ENCODE measurements around the gene SKP2. TPM values are rescaled to one million over a fixed set of nuclear protein-coding genes. Genes with fewer than 3 reads are reported as not detected.

SKP2 gene
- total RNA-seq, 2 donors from 2014 or later: 32.8 to 53.0 TPM

DNA sequence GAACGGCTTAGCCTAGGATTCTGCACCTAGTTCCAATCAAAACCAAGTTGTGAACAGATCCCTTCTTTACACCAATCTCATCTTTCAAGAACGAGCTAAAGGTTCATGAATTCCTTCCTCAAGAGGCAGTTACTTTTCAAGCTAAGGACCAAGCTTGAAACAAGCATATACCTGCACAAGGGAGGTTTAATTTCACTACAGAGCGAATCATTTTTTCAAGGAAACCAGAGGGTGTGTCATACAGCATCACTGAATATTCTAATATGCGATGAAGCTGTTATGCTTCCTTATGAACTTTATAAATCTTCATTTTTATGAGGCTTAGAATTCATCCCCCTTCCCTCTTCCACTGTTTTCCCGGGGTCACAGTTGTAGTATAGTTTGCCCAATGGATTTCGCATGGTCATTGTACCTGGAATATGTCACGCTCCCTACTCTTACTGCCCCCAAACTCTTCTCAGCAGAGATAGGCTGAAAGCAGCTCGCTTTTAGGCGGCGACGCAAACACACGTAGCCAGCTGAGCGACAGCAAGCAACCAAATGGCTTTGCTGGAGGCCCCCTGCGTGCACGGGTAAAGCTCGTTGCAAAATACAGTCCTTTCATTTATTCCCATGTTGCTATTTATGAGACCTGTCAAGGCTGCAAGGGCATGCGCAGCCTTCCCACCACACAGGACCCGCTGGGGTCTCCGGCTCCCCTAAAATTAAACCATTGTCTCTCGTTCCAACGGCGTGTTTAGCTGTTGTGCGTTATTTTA is 1.1 kb upstream of the SKP2 start:
- Mint-ChIP-seq H3K4me1 (peaks cover 18% of the 10 kb centered on the region), H3K27me3 (no peaks in the 10 kb centered on the region), H3K9me3 (no peaks in the 10 kb centered on the region), H3K36me3 (ENCODE audit: low read depth) (peaks cover 40% of the 10 kb centered on the region), H3K4me3 (peak overlapping the region; percentile 94), H3K27ac (peak overlapping the region; percentile 94)
- ATAC-seq (replicated peaks): peak; percentile 27

DNA sequence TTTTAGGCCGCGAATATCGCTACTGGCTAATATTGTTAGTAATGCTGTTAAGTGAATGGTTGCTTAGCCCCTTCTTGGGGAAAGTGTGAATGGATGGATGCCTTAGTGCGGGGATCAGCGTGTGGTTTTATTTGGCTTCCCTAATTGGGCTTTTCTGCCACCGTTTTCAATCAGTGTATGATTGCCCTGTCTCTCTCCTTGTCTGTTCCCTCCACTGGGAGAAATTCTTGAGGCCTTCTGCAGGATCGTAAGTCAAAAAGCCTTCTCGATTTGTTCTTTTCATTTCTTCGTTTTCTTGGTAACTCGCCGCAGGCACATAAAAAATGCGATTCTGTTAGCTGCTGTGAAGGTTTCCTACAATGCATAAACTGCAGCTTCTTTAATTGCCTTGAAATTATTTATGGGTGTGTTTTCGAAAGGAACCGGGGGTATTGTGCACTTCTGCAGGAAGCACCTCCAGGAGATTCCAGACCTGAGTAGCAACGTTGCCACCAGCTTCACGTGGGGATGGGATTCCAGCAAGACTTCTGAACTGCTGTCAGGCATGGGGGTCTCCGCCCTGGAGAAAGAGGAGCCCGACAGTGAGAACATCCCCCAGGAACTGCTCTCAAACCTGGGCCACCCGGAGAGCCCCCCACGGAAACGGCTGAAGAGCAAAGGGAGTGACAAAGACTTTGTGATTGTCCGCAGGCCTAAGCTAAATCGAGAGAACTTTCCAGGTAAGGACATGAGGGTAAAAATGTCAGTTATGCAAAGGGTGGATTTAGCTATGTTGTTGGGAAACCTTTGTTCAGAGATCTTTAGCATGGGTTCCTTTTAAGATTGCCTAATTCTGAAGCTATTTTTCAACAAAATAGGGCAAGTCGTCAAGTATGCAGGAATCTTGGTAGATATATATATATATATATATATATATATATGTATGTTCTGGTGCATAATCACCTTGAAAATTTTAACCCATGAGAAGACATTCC is 700 bp downstream of the SKP2 start:
- Mint-ChIP-seq H3K4me1 (peaks cover 23% of the 10 kb centered on the region), H3K4me3 (peak overlapping the region; percentile 94)

DNA sequence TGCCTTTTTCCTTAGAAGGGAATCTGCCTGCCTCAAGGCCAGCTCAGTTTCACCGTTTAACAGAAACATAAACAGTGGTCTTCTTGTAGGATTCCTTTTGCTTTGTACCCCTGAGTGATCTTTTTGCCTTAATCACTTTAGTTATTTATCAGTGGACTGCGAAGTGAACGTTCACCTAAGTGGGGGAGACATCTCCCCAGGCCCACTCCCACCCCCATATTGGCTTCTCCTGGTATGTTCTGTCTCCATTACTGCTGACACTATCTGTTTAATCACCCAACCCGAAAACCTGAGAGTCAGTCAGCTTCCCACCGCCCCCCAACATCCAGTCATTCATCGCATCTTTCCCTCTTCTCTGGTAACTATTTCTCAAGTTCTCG is 1.4 kb downstream of the SKP2 start:
- H3K4me3 Mint-ChIP-seq: peak overlapping the region; percentile 94
- H3K9me3 Mint-ChIP-seq: no peaks in the 10 kb centered on the region
- H3K27ac Mint-ChIP-seq: peak overlapping the region; percentile 94

More for the DNA sequence above, 700 bp downstream of the SKP2 start:
- H3K27me3 Mint-ChIP-seq: no peaks in the 10 kb centered on the region
- ATAC-seq (replicated peaks): no peak
- peaks cover 57% of the 10 kb centered on the region for H3K36me3 Mint-ChIP-seq (ENCODE audit: low read depth)
- H3K9me3 Mint-ChIP-seq: no peaks in the 10 kb centered on the region
- peak overlapping the region; percentile 94 for H3K27ac Mint-ChIP-seq

DNA sequence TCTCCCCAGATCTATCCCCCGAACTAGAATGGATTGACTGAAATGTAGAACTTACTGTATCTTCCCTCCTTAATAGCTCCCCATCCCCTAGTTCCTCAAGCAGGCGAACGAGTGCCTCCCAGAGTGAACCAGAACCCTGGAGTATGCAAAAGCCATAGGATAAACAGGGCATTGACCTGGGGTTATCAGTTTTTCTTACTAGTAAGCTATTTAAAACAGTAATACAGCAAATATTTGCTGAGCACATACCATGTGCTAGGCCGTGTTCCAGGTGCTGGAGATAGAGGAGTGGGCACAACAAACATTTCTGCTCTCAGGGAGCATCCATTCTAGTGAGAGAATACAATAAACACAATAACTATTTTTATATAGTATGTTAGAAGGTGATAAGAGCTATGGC is 1.8 kb downstream of the SKP2 start:
- Mint-ChIP-seq H3K27ac (peak overlapping the region; percentile 94), H3K4me1 (peaks cover 23% of the 10 kb centered on the region), H3K27me3 (no peaks in the 10 kb centered on the region), H3K9me3 (no peaks in the 10 kb centered on the region), H3K36me3 (ENCODE audit: low read depth) (peaks cover 68% of the 10 kb centered on the region), H3K4me3 (peak overlapping the region; percentile 94)
- no peak for ATAC-seq (replicated peaks)

More for the DNA sequence above, 1.4 kb downstream of the SKP2 start:
- peaks cover 23% of the 10 kb centered on the region for H3K4me1 Mint-ChIP-seq
- no peak for ATAC-seq (replicated peaks)
- peaks cover 64% of the 10 kb centered on the region for H3K36me3 Mint-ChIP-seq (ENCODE audit: low read depth)
- H3K27me3 Mint-ChIP-seq: no peaks in the 10 kb centered on the region

DNA sequence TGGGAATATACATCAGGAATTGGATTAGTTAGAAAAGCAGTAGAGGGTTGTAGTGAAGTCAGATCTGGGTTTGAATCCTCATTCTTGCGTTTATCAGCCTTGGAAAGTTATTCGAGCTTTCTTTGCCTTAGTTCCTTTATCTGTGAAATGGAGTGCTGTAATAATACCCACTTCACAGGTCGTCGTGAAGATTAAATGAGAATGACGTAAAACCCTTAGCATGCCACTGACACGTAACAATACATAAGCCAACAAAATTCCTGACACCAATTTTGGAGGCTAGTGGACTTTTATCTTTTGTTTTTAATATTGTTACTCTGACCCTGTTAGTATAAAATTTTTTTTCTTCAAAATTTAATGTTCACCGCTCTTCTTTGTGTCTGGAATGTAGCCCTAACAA is 3.4 kb downstream of the SKP2 start:
- Mint-ChIP-seq H3K4me1 (peaks cover 22% of the 10 kb centered on the region), H3K36me3 (ENCODE audit: low read depth) (peaks cover 83% of the 10 kb centered on the region), H3K4me3 (no peak overlapping the region), H3K27ac (no peak overlapping the region), H3K9me3 (no peaks in the 10 kb centered on the region), H3K27me3 (no peaks in the 10 kb centered on the region)
- ATAC-seq (replicated peaks): no peak

DNA sequence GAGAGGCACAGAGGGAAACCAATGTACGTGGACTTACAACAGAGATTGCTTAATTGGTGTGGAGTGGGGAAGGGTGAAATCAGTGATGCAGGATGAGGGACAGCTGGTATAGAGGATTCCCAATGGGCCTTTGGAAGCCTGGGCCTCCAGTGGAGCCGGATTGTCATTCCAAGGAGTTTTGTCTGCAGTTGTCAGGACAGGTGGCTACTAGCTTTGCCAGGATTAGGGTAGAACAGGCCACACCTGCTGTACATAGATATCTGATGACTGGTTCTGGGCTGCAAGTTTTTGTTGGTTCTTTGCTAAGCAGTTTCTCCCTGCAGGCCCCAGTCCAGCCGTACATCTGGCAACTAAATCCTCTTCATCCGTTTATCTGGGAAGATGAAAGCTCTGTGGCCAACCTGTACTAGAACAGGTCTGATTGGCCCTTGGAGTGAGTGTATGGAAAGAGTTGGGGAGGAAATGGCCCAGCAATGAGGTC is 4.2 kb downstream of the SKP2 start:
- no peak overlapping the region for H3K4me3 Mint-ChIP-seq
- H3K4me1 Mint-ChIP-seq: peaks cover 17% of the 10 kb centered on the region
- H3K9me3 Mint-ChIP-seq: no peaks in the 10 kb centered on the region
- peaks cover 89% of the 10 kb centered on the region for H3K36me3 Mint-ChIP-seq (ENCODE audit: low read depth)
- no peaks in the 10 kb centered on the region for H3K27me3 Mint-ChIP-seq
- no peak for ATAC-seq (replicated peaks)
- peak overlapping the region; percentile 34 for H3K27ac Mint-ChIP-seq

DNA sequence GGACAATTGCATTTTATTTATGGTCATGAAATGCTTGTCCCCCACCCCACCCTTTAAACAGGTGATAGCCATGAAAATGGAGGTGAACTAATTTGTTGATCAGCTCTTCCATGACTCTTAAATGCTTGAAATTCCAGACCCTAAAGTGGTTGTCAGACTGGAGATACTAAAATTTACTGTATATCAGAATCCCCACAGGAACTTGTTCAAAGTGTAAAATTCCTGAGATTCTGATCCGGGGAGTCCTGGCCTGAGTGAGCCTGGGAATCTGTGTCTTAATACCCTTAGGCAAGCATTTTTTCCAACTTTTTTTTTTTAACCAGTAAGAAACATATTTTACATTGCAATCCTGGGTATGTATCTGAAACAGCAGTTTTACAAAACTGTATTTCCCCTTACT is 4.7 kb downstream of the SKP2 start:
- H3K36me3 Mint-ChIP-seq (ENCODE audit: low read depth): peaks cover 93% of the 10 kb centered on the region
- peaks cover 22% of the 10 kb centered on the region for H3K4me1 Mint-ChIP-seq
- H3K4me3 Mint-ChIP-seq: no peak overlapping the region
- ATAC-seq (replicated peaks): no peak
- no peaks in the 10 kb centered on the region for H3K27me3 Mint-ChIP-seq
- no peak overlapping the region for H3K27ac Mint-ChIP-seq
- H3K9me3 Mint-ChIP-seq: no peaks in the 10 kb centered on the region

DNA sequence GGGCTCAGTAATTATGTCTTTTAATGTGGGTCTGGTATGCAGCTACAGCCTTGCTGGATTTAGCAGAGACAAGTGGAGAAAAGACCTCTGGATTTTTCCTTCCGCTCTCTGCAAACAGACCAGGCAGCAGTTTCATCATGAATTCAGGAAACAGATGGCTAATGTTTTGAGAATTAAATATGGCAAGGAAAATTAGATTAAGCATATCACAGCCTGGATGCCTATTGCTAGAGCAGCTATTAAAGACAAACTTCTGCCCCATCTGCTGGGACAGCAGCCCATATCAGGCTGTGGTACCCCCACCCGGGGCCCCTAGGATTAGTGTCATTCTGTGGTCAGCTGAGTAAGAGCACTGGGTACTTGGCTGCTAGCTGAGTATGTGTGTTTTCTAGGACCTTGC is 6.2 kb downstream of the SKP2 start:
- no peaks in the 10 kb centered on the region for H3K9me3 Mint-ChIP-seq
- H3K27me3 Mint-ChIP-seq: no peaks in the 10 kb centered on the region
- H3K4me3 Mint-ChIP-seq: no peak overlapping the region
- H3K36me3 Mint-ChIP-seq (ENCODE audit: low read depth): peaks cover 96% of the 10 kb centered on the region
- no peak for ATAC-seq (replicated peaks)
- peaks cover 22% of the 10 kb centered on the region for H3K4me1 Mint-ChIP-seq
- H3K27ac Mint-ChIP-seq: no peak overlapping the region

DNA sequence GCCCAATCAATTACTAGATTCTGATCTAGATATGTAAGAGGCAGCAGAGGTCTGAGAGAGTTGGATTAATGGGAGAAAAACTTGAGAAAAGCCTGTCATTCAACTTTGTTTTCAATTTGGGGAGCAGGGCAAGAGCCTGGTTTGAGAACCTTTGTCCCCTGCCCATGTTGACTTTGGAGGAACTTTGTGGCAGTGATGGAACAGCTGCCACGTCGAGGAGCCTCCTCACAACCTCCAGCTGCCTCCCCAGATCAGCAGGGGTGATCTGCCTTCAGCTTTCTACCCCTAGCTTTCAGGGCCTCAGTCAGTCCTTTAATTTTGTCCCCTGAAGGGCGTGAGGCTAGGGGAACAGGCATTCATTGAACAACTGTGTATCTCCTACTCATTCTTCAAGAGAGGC is 8.7 kb downstream of the SKP2 start:
- Mint-ChIP-seq H3K4me1 (peaks cover 17% of the 10 kb centered on the region), H3K27ac (no peak overlapping the region), H3K36me3 (ENCODE audit: low read depth) (peaks cover 93% of the 10 kb centered on the region), H3K27me3 (no peaks in the 10 kb centered on the region), H3K4me3 (no peak overlapping the region), H3K9me3 (no peaks in the 10 kb centered on the region)
- ATAC-seq (replicated peaks): no peak

DNA sequence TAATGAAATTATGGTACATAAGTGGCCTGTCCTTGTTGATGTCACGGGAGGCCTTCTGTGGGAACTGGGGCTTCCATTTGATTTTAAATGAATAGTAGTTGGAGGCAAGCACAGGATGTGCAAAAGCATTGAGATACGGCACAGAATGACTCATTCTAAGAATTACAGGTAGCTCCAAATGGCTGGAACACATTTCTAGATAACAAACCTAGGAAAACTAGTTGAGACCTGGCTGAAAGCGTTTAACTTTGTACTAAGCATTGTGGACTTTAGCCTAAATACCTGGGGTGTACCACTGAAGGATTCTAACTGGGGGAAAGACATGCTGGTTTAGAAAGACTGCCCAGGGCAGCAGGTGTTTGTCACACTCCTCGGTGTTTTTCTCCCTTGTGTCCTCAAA is 9.4 kb downstream of the SKP2 start:
- H3K4me3 Mint-ChIP-seq: no peak overlapping the region

DNA sequence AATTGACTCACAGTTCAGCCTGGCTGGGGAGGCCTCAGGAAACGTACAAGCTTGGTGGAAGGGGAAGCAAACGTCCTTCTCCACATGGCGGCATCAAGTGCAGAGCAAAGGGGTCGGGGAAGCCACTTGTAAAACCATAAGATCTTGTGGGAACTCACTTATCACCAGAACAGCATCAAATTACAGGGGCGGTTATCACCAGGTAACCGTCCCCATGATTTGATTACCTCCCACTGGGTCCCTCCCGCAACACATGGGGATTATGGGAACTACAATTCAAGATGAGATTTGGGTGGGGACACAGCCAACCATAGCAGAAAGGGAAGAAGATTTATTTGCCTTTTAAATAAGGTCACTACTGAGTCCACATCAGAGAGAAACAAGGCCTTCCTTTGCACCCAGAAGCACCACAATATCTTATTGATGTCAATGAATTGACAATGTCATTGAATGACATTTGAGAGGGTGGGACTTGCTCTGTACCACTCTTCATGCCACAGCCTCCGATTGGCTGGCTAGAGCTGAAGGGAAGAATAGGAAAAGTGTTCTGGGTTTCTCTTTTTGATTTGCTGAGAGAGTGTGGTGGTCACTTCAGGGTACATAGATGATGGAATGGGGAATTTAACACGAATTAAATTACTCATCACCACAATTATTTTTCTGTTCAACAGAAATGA is 11.0 kb downstream of the SKP2 start:
- peaks cover 15% of the 10 kb centered on the region for H3K4me1 Mint-ChIP-seq
- peaks cover 93% of the 10 kb centered on the region for H3K36me3 Mint-ChIP-seq (ENCODE audit: low read depth)
- ATAC-seq (replicated peaks): no peak
- no peaks in the 10 kb centered on the region for H3K9me3 Mint-ChIP-seq
- no peak overlapping the region for H3K27ac Mint-ChIP-seq
- no peaks in the 10 kb centered on the region for H3K27me3 Mint-ChIP-seq
- no peak overlapping the region for H3K4me3 Mint-ChIP-seq

More for the DNA sequence above, 9.4 kb downstream of the SKP2 start:
- H3K36me3 Mint-ChIP-seq (ENCODE audit: low read depth): peaks cover 93% of the 10 kb centered on the region
- no peak overlapping the region for H3K27ac Mint-ChIP-seq
- no peak for ATAC-seq (replicated peaks)
- H3K27me3 Mint-ChIP-seq: no peaks in the 10 kb centered on the region
- no peaks in the 10 kb centered on the region for H3K9me3 Mint-ChIP-seq
- peaks cover 10% of the 10 kb centered on the region for H3K4me1 Mint-ChIP-seq

DNA sequence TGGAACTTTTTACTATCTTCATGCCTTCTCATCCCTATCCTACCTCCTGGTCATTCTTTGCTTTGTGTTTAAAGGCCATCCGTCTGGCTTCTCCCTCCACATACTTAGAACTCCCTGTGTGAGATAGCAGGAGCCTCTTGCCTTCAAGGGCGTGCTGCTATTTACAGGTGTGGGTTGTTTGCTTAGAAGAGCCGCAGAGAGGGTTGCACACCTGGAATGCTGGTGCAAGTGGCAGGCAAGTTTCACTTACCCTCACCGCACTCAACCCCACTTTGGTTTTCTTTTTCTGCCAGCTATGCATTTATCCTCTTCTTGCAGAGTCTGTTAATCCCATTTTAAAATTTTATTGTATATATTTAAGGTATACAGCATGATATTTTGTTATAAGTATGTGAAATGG is 12.6 kb downstream of the SKP2 start:
- no peaks in the 10 kb centered on the region for H3K27me3 Mint-ChIP-seq
- ATAC-seq (replicated peaks): no peak
- H3K27ac Mint-ChIP-seq: no peak overlapping the region
- peaks cover 15% of the 10 kb centered on the region for H3K4me1 Mint-ChIP-seq
- peaks cover 93% of the 10 kb centered on the region for H3K36me3 Mint-ChIP-seq (ENCODE audit: low read depth)
- no peaks in the 10 kb centered on the region for H3K9me3 Mint-ChIP-seq
- no peak overlapping the region for H3K4me3 Mint-ChIP-seq

DNA sequence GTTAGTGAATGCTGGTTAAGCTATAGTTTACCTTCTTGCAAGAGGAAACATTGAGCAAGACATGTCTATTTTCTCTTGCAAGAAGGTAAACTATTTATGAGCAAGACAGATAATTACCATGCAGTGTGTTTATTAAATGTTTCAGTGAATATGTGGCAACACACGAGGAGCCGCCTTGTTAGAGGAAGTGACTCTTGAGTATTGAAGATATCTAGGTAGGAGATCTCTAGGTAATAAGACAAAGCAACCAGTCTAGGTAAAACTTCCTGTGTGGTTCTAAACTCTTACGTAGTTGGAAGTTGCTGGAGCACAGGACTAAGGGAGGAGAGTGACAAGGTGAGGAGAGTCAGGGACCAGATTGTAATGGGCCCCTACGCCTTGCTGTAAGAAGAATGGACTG is 16.8 kb downstream of the SKP2 start:
- ATAC-seq (replicated peaks): no peak
- Mint-ChIP-seq H3K27ac (peak overlapping the region; percentile 75), H3K4me3 (no peak overlapping the region), H3K9me3 (no peaks in the 10 kb centered on the region), H3K27me3 (no peaks in the 10 kb centered on the region), H3K4me1 (peaks cover 5% of the 10 kb centered on the region), H3K36me3 (ENCODE audit: low read depth) (peaks cover 96% of the 10 kb centered on the region)

DNA sequence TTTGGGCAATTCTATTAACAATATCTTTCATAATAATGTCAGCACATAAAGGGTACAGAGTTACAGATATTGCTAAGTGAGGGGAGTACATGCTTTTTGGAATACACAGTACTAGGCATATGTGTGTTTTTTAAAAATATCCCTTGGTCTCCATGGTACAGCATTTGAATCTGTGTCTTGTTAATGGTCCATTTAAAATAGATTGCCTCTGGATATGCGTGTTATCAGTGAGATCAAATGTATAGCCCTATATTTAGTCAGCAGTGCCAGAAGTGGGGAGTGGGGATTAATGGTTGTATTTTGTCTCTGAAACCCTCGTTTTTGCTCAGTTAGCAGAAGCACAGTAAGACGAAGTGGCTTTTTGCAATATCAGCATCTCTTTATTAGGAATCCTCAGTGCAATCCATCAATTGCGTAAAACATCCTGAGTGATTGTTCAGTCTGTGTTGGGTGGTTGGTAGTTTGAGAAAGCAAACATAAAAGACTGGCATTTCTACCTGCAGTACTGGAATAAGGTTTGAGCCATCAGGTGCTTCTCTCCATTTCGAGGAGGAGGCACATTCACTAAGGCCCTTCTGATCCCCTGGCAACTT is 19.0 kb downstream of the SKP2 start:
- Mint-ChIP-seq H3K4me3 (no peak overlapping the region), H3K4me1 (peaks cover 5% of the 10 kb centered on the region), H3K27me3 (no peaks in the 10 kb centered on the region), H3K36me3 (ENCODE audit: low read depth) (peaks cover 99% of the 10 kb centered on the region), H3K27ac (no peak overlapping the region), H3K9me3 (no peaks in the 10 kb centered on the region)
- no peak for ATAC-seq (replicated peaks)
